NCI-H524 (cell line): ENCODE data around the gene SPANXC.
"Not testable (repeated sequence)": the region's sequence is repeated elsewhere in the genome, so short reads cannot be mapped to it uniquely, and the experiment has no call there.

ENCODE experiments used
- DNase-seq, 2 experiments: peaks; one replicate each; lab custom pipeline; 2025; lab: John Stamatoyannopoulos, UW

Gene SPANXC

GRCh38 chrX:141242417-141242816, at the start of gene SPANXC:
SPANXC (minus strand) TSS chrX:141242517; CDS start chrX:141242457, 60 bp downstream.
- DNase-seq: not testable (repeated sequence)

GRCh38 chrX:141279476-141279875, 37.2 kb upstream of the SPANXC start:
- no peak for DNase-seq

- peak; percentile 12 to 54 for DNase-seq
These were observed 36.0 kb upstream of the SPANXC start for GRCh38 chrX:141278306-141278705.

- DNase-seq: no peak
These were observed 15.8 kb upstream of the SPANXC start for GRCh38 chrX:141258080-141258479.

- no peak for DNase-seq
These were observed 20.7 kb downstream of the SPANXC start for GRCh38 chrX:141221611-141222010.

GRCh38 chrX:141220342-141221008, 21.8 kb downstream of the SPANXC start:
- DNase-seq: no peak

GRCh38 chrX:141214196-141214595, 28.1 kb downstream of the SPANXC start:
- DNase-seq: no peak

GRCh38 chrX:141201962-141202361, 40.4 kb downstream of the SPANXC start:
- DNase-seq: no peak
